GM12865 (cell line): Measurements from ENCODE around the gene ADAMTS15.

Source experiments
- DNase-seq: peaks from one replicate; pipeline ENCODE4 v3.0.0; 2010; ENCODE audit warnings: low read depth
- H3K4me3 ChIP-seq: 2 replicates; pipeline ENCODE4 v1.5.1; 2011; ENCODE audit warnings: mild to moderate bottlenecking, low read depth, low read length, control low read depth
- TF ChIP-seq, protein P1 (sequence below): IDR thresholded peaks from 2 replicates; pipeline ENCODE4 v1.5.1; 2011; ENCODE audit warnings: low read length, control low read depth, low read depth, inconsistent platforms; ENCODE audit not compliant: insufficient read depth; ENCODE audit errors: missing control alignments

The ADAMTS15 gene

DNA sequence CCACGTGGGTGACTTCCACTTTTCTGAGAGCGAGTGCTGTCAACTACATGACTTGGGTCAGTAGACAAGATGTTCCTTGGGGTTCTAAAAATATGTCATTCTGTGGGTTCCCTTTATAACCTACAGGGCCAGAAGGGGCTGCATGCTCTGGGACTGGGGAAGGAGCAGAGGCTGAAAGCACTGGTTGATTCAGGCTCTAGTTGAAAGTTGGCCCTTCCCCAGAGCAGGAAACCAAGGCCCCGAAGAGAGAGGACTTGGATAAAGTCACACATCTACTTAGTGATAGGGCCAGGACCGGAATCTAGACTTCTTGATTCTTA, 9.9 kb downstream of the ADAMTS15 start:
- no peak overlapping the region for H3K4me3 ChIP-seq
- no peak for DNase-seq
- TF ChIP-seq, protein P1, sequence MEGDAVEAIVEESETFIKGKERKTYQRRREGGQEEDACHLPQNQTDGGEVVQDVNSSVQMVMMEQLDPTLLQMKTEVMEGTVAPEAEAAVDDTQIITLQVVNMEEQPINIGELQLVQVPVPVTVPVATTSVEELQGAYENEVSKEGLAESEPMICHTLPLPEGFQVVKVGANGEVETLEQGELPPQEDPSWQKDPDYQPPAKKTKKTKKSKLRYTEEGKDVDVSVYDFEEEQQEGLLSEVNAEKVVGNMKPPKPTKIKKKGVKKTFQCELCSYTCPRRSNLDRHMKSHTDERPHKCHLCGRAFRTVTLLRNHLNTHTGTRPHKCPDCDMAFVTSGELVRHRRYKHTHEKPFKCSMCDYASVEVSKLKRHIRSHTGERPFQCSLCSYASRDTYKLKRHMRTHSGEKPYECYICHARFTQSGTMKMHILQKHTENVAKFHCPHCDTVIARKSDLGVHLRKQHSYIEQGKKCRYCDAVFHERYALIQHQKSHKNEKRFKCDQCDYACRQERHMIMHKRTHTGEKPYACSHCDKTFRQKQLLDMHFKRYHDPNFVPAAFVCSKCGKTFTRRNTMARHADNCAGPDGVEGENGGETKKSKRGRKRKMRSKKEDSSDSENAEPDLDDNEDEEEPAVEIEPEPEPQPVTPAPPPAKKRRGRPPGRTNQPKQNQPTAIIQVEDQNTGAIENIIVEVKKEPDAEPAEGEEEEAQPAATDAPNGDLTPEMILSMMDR, result no peak

DNA sequence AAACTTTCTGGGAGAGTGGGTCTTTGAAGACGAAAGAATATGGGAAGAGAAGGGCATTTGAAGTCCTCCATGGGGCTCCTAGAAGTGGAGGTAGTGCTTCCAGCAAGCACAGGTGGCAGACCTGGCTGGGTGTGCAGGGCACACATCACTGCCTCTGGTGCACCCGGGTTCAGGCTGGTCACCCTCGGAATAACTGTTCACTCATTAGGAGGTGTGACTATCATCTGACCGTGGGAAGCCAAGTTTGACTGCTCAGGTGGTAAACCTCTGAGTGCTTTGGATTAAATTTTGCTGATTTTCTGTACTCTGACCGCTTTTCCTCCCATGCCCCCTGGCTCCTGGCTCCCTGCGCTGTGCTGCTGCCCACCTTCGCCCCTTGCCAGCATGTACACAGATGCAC, 11.1 kb downstream of the ADAMTS15 start:
- no peak for DNase-seq
- H3K4me3 ChIP-seq, result no peak overlapping the region
- TF ChIP-seq, protein P1, result no peak

DNA sequence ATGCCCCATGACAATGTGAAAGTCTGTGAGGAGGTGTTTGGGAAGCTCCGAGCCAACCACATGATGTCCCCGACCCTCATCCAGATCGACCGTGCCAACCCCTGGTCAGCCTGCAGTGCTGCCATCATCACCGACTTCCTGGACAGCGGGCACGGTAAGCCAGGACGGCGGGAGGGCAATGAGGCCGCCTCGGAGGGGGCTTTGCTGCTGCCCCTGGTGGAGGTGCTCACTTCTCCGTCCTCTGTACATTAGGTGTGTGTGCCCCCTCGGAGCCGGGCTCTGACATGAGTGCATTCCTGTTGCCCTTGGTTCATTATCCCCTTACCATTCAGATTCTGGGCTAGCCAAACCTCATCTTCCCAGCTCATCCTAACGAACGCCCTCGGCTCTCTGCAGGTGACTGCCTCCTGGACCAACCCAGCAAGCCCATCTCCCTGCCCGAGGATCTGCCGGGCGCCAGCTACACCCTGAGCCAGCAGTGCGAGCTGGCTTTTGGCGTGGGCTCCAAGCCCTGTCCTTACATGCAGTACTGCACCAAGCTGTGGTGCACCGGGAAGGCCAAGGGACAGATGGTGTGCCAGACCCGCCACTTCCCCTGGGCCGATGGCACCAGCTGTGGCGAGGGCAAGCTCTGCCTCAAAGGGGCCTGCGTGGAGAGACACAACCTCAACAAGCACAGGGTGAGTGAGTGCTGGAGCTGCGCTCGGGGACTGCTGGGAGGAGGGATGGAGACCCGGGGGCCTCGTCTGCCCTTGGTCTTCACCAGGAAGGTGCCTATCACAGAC, 13.8 kb downstream of the ADAMTS15 start:
- no peak for DNase-seq
- H3K4me3 ChIP-seq, result no peak overlapping the region
- TF ChIP-seq, protein P1, result no peak

DNA sequence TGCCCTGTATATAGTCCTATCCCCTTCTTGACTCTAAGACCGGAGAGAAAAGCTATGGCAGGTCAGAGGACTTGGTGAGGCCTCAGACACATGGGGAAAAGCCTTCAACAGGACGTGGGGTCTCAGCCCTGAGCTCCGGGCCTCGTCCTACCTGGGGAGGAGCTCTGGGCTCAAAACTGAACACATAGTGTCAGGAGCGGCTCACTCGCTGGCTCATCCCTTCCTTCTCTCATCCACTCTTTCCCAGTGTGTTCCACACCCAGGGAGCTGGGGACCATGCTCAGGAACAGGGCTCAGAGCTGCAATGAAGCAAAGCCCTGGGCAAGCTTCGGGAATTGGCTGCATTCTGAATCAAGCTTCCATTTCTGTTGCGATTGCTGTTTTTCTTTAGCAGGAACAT, 14.5 kb downstream of the ADAMTS15 start:
- TF ChIP-seq, protein P1, result no peak
- no peak for DNase-seq
- H3K4me3 ChIP-seq, result no peak overlapping the region

GRCh38 chr11:130464291-130464812, 15.9 kb downstream of the ADAMTS15 start:
- H3K4me3 ChIP-seq, result no peak overlapping the region
- DNase-seq, result no peak
- TF ChIP-seq, protein P1, result no peak

- TF ChIP-seq, protein P1, result no peak
- no peak for DNase-seq
- H3K4me3 ChIP-seq, result no peak overlapping the region
These were observed 16.8 kb downstream of the ADAMTS15 start for GRCh38 chr11:130465263-130465662.
